Hepatocyte (in vitro differentiated cells): Measurements from ENCODE around the gene HSF2BP.

Source experiments
- CTCF ChIP-seq: fragments of 200-600 bp; sonication (generic); IDR thresholded peaks from 2 replicates; pipeline ENCODE4 v1.5.1; 2016; ENCODE audit warnings: antibody characterized with exemption, mild to moderate bottlenecking; ENCODE audit not compliant: poor library complexity
- EZH2 ChIP-seq: fragments of 200-600 bp; sonication (generic); IDR thresholded peaks from 2 replicates; pipeline ENCODE4 v1.6.1; 2016; ENCODE audit warnings: antibody characterized with exemption, mild to moderate bottlenecking, borderline replicate concordance

- no peak for TF ChIP-seq CTCF
- TF ChIP-seq EZH2 = no peak
Measured at GRCh38 chr21:43667191-43667904, 8.1 kb upstream of the HSF2BP start.
